RCC 7860 (cell line): Measurements from ENCODE around the gene SLC27A4.
A peak's percentile ranks its signal among the peaks of the same experiment; 100 is the strongest.

ENCODE experiments used
- DNase-seq: peaks from one replicate; pipeline ENCODE4 v3.0.0-alpha.2; 2015; ENCODE audit warnings: low spot score
- FAIRE-seq: peaks from 2 replicates; lab custom pipeline; 2012; peaks lifted over from hg19 to GRCh38; lab: Jason Lieb, UNC

Gene SLC27A4

DNA sequence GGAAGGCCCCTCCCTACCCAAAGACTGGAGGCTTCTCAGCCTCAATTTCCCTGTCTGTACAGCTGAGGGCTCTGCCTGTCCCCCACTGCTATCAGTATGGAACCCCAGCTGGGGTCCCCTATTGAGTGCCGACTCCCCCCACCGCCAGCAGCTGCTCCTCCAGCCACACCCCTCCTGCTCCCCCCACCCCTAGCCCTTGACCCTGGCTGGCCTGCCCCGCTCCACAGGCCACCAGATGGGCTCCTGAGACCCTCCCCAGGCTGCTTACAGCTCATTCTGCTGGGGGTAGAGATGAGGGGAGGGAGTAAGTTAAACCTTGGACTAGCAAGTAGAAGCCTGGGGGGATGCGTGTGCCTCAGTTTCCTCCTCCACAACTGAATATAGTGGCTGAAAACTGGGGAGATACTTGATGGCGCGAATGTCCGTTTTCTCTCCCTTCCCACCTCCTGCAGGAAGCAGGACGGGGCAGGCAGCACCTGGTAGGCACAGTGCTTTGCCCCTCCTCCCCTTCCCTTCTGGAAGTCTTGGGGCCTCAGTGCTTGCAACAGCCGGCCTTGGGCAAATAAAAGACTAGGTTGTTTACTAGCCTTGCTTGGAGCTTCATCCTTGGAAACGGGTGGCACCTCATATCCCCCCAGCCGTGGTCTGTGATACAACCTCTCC, 50.0 kb downstream of the SLC27A4 start:
- FAIRE-seq (no peak), DNase-seq (no peak)

GRCh38 chr9:128390813-128391711, 50.7 kb downstream of the SLC27A4 start:
- FAIRE-seq (no peak), DNase-seq (no peak)

- no peak for FAIRE-seq
- DNase-seq: no peak
Observed at GRCh38 chr9:128391956-128392301, 51.6 kb downstream of the SLC27A4 start.

GRCh38 chr9:128392302-128393144, 52.2 kb downstream of the SLC27A4 start:
- FAIRE-seq (no peak), DNase-seq (no peak)

DNA sequence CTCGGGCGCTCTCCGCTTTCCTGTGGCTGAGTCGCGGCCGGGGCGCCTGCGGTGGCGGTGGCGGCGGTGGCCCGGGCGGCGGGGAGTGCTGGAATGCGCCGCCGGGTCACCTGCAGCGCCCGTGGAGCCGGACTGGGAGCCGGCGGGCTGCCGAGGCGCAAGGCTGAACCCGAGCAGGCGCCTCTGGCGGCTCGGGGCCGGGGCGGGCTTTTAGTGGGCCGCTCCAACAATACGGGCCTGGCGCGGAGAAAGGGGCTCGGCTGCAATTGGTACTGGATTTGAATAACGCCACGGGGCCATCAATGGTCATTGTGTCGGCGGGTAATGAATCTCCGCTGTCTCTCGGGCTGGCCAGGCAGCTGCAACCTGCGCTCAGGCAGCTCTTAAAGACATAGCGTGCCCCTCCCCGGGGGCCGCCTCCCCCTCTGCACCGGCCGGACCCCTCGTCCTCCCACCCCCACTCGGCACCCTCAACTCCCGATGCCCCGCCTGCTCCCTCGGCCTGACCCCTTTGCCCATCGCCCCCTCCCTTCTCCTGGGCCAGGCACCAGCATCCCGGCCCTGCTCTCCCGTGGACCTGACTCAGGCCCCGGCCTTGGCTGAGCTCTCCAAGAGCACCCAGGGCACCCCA, 52.9 kb downstream of the SLC27A4 start:
- FAIRE-seq (no peak), DNase-seq (no peak)

DNA sequence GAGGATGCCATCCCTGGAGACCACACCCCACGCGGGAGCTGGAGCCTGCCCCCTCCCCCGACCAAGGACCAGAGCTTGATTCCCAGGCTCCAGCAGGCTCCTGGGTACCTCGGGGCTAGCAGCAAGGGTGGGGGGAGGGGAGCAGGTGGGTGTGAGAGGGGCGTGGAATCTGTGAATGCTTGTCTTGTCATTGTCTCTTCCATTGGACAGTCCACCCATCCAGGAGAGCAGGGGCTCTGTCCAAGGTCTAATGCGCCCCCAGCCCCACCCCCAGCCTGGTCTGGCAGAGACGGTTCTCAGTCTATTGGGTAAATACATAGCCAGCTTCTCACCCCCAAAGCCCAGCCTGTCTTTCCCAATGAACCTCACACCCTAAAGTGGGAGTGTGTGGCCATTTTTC, 53.6 kb downstream of the SLC27A4 start:
- FAIRE-seq (no peak), DNase-seq (no peak)

DNA sequence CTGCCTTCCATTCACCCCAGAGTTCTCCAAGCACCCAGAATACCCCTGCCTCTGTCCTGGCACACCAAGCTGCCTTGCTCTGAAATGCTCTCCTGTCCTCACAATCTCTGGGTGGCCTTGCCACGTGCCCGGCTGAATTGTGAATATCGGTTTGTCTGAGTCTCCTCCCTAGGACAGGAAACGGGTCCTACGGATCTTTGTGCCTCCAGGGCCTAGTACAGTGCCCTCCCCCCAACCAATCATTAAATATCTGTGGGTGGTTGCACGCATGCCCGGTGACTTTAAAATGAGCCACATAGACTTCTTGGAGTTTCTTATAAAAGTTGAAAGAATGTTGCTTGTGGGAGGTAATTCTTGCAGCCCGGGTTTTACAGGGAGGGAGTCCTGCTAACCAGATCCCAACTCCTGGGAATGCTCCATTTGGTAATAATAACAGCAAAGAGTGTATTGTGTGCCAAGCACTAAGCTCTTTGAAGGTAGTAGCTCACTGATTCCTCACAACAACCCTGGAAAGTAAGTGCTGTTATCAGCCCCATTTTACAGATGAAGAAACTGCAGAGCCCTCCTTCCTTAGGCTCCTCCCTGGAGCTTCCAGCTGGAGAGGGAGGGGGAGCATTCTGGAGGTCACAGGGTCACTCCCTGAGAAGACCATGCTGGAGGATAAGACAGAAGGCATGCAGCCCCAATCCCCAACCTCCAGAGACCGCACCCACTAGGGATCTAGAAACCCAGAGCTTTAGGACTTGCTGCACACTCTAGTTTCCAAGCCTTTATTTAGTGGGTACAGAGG, 54.2 kb downstream of the SLC27A4 start:
- no peak for DNase-seq
- no peak for FAIRE-seq

DNA sequence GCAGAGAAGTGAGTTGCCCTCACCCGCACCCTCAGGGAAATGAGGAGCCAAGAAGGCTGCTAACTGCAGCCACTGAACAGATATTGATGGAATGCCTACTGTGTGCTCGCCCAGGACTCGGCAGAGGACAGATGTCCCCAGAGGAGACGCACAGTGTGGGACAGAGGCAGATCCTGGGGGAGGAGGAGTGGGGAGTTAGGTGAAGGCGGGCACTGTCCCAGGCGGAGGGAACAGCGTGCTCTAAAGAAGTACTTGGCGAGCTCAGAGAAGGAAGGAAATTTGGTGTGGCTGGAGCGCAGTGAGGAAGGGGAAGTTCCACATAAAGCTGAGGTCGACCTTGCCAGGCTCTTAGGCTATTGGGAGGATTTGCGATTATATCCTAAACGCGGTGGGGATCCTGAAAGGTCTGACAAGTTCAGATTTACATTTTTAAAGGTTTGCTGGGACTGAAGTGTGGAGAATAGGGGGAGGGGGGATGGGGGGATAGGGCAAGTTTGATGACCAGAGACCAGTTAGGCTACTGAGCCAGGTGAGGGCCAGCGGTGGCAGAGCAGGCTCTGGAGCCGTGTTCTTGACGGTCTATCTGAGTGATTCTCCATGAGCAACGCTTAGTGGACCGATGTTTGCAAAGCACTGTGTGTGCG, 56.8 kb downstream of the SLC27A4 start:
- no peak for DNase-seq
- no peak for FAIRE-seq

DNA sequence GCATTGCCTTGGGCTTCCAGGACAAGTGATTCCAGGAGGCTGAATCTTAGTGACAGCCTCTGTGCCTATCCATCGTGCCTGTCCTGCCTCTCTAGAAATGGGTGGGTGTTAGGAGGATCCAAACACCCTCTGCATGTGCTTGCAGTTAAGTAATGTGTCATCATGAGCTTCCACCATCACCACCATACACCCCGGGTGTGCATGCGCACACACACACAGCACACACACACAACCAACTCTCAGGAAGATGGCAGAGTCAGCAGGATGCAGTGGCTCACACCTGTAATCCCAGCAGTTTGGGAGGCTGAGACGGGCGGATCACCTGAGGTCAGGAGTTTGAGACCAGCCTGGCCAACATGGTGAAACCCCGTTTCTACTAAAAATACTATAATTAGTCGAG, 57.5 kb downstream of the SLC27A4 start:
- DNase-seq (no peak), FAIRE-seq (no peak)

GRCh38 chr9:128399861-128400260, 59.5 kb downstream of the SLC27A4 start:
- FAIRE-seq: no peak
- DNase-seq: no peak

- no peak for FAIRE-seq
- no peak for DNase-seq
Observed at GRCh38 chr9:128404560-128404959, 64.2 kb downstream of the SLC27A4 start.

DNA sequence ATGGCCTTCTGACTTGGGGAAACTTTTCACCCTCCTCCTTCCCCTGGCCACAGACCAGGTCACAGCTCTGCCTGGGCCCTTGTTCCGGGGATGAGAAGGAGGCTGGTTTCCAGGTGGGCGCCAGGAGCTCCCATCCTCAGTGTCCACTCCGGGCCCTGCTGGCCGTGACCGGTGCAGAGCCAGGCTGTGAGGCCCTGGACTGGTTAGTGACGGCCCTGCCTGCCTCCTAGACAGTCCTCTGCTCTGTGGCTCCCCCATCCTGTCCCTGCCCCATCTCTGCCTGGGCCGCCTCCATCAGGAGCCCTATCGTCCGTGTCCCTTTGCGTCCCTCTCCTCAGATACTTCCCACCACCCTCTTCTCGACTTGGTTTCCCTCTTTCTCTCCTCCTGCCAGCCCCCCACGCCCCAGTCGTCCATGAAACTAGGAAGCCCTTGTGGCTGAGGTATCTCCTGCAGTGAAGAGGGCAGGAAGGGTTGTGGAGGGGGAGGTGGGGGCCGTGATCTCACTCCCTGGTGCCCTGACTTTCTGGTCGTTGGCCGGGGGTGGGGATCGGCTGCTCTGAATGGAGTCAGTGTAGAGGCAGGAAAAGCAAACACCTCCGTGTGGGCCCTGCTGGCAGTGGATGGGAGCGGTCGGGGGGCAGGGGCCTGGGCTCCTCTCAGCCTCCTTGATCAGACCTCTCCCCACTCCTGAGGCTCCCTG, 64.9 kb downstream of the SLC27A4 start:
- DNase-seq (no peak), FAIRE-seq (no peak)

GRCh38 chr9:128405780-128406171, 65.4 kb downstream of the SLC27A4 start:
- FAIRE-seq: no peak
- no peak for DNase-seq

- no peak for FAIRE-seq
- DNase-seq: peak; percentile 68
Observed at GRCh38 chr9:128406848-128407391, 66.6 kb downstream of the SLC27A4 start.

- DNase-seq (no peak), FAIRE-seq (no peak)
Observed at GRCh38 chr9:128408963-128409431, 68.7 kb downstream of the SLC27A4 start.

DNA sequence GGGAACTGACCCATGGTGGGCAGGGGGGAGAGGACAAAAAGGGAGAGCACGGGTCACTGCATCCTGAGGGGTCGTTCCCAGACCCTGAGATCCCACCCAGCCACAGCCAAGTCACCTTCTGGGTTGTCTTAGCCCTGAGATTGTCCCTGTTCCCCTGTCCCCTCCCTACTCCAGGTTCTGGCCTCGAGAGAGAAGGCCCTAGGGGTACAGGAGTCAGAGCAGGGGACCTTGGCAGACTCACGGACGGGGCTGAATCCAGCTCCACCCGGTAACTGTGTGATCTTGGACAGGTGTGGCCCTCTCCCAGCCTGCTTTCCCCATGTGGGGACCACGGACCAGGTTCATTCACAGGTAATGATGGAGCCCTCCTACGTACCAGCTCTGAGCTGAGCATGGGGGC, 69.1 kb downstream of the SLC27A4 start:
- DNase-seq (no peak), FAIRE-seq (no peak)

DNA sequence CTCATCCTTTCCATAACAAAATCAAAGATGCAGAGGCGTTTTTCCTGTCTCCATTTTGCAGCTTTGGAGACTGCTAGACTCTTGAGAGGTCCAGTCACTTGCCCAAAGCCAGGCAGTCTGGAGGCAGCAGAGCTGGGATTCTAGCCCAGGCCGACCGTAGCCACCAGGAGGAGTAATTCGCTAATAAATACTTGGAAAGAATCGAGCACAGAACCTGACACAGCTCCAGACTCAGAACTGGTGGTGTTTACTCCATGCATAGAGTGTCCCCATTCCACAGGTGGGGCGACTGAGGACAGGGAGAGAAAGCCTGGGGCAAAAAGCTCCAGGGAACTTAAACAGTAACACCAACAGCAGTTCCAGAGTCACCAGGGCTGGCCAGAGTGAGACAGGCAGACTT, 69.7 kb downstream of the SLC27A4 start:
- DNase-seq: peak; percentile 13

More for the DNA sequence above, 69.7 kb downstream of the SLC27A4 start:
- no peak for FAIRE-seq
